ENCODE measurements around the gene GALNTL6.

GALNTL6 gene

GRCh38 chr4:172497321-172497720, 684.1 kb downstream of the GALNTL6 start:
- Mint-ChIP-seq H3K36me3 (no peaks in the 10 kb centered on the region), H3K4me1 (no peaks in the 10 kb centered on the region), H3K4me3 (no peak overlapping the region), H3K27ac (no peak overlapping the region), H3K27me3 (no peaks in the 10 kb centered on the region), H3K9me3 (no peaks in the 10 kb centered on the region)

GRCh38 chr4:172514011-172514410, 700.8 kb downstream of the GALNTL6 start:
- no peaks in the 10 kb centered on the region for H3K36me3 Mint-ChIP-seq
- no peaks in the 10 kb centered on the region for H3K27me3 Mint-ChIP-seq
- H3K4me1 Mint-ChIP-seq: no peaks in the 10 kb centered on the region
- H3K9me3 Mint-ChIP-seq: peaks cover 6% of the 10 kb centered on the region
- H3K27ac Mint-ChIP-seq: no peak overlapping the region
- H3K4me3 Mint-ChIP-seq: no peak overlapping the region

- Mint-ChIP-seq H3K27me3 (no peaks in the 10 kb centered on the region), H3K27ac (no peak overlapping the region), H3K4me3 (no peak overlapping the region), H3K9me3 (peaks cover 6% of the 10 kb centered on the region), H3K36me3 (no peaks in the 10 kb centered on the region), H3K4me1 (no peaks in the 10 kb centered on the region)
Observed at GRCh38 chr4:172514801-172515200, 701.6 kb downstream of the GALNTL6 start.

- Mint-ChIP-seq H3K9me3 (peaks cover 6% of the 10 kb centered on the region), H3K36me3 (no peaks in the 10 kb centered on the region), H3K27ac (no peak overlapping the region), H3K4me3 (no peak overlapping the region), H3K27me3 (no peaks in the 10 kb centered on the region), H3K4me1 (no peaks in the 10 kb centered on the region)
Observed at GRCh38 chr4:172515266-172515879, 702.2 kb downstream of the GALNTL6 start.

- H3K27ac Mint-ChIP-seq: no peak overlapping the region
- H3K27me3 Mint-ChIP-seq: no peaks in the 10 kb centered on the region
- no peaks in the 10 kb centered on the region for H3K4me1 Mint-ChIP-seq
- H3K9me3 Mint-ChIP-seq: peaks cover 6% of the 10 kb centered on the region
- no peaks in the 10 kb centered on the region for H3K36me3 Mint-ChIP-seq
- H3K4me3 Mint-ChIP-seq: no peak overlapping the region
Observed at GRCh38 chr4:172517391-172517790, 704.2 kb downstream of the GALNTL6 start.

GRCh38 chr4:172521248-172521647, 708.0 kb downstream of the GALNTL6 start:
- no peaks in the 10 kb centered on the region for H3K27me3 Mint-ChIP-seq
- no peaks in the 10 kb centered on the region for H3K36me3 Mint-ChIP-seq
- H3K27ac Mint-ChIP-seq: no peak overlapping the region
- H3K4me1 Mint-ChIP-seq: no peaks in the 10 kb centered on the region
- H3K9me3 Mint-ChIP-seq: no peaks in the 10 kb centered on the region
- H3K4me3 Mint-ChIP-seq: no peak overlapping the region

- Mint-ChIP-seq H3K4me1 (no peaks in the 10 kb centered on the region), H3K27ac (no peak overlapping the region), H3K27me3 (no peaks in the 10 kb centered on the region), H3K9me3 (no peaks in the 10 kb centered on the region), H3K36me3 (no peaks in the 10 kb centered on the region), H3K4me3 (no peak overlapping the region)
Observed at GRCh38 chr4:172521680-172522079, 708.5 kb downstream of the GALNTL6 start.

GRCh38 chr4:172543249-172543648, 730.0 kb downstream of the GALNTL6 start:
- no peaks in the 10 kb centered on the region for H3K27me3 Mint-ChIP-seq
- H3K27ac Mint-ChIP-seq: no peak overlapping the region
- H3K9me3 Mint-ChIP-seq: no peaks in the 10 kb centered on the region
- no peaks in the 10 kb centered on the region for H3K36me3 Mint-ChIP-seq
- H3K4me3 Mint-ChIP-seq: no peak overlapping the region
- no peaks in the 10 kb centered on the region for H3K4me1 Mint-ChIP-seq

- no peaks in the 10 kb centered on the region for H3K4me1 Mint-ChIP-seq
Observed at GRCh38 chr4:172546782-172547181, 733.6 kb downstream of the GALNTL6 start.

GRCh38 chr4:172547724-172548123, 734.5 kb downstream of the GALNTL6 start:
- Mint-ChIP-seq H3K36me3 (no peaks in the 10 kb centered on the region), H3K4me3 (no peak overlapping the region), H3K27me3 (no peaks in the 10 kb centered on the region), H3K9me3 (no peaks in the 10 kb centered on the region), H3K4me1 (no peaks in the 10 kb centered on the region), H3K27ac (no peak overlapping the region)

More at GRCh38 chr4:172546782-172547181, 733.6 kb downstream of the GALNTL6 start:
- no peak overlapping the region for H3K27ac Mint-ChIP-seq
- H3K4me3 Mint-ChIP-seq: no peak overlapping the region
- no peaks in the 10 kb centered on the region for H3K9me3 Mint-ChIP-seq
- H3K36me3 Mint-ChIP-seq: no peaks in the 10 kb centered on the region
- H3K27me3 Mint-ChIP-seq: no peaks in the 10 kb centered on the region

GRCh38 chr4:172553216-172553615, 740.0 kb downstream of the GALNTL6 start:
- H3K9me3 Mint-ChIP-seq: peaks cover 14% of the 10 kb centered on the region
- no peak overlapping the region for H3K27ac Mint-ChIP-seq
- H3K4me3 Mint-ChIP-seq: no peak overlapping the region
- H3K36me3 Mint-ChIP-seq: no peaks in the 10 kb centered on the region
- H3K27me3 Mint-ChIP-seq: no peaks in the 10 kb centered on the region
- H3K4me1 Mint-ChIP-seq: no peaks in the 10 kb centered on the region

GRCh38 chr4:172554588-172554987, 741.4 kb downstream of the GALNTL6 start:
- Mint-ChIP-seq H3K4me3 (no peak overlapping the region), H3K27me3 (no peaks in the 10 kb centered on the region), H3K36me3 (no peaks in the 10 kb centered on the region), H3K4me1 (no peaks in the 10 kb centered on the region), H3K27ac (no peak overlapping the region), H3K9me3 (peaks cover 17% of the 10 kb centered on the region)

- Mint-ChIP-seq H3K36me3 (no peaks in the 10 kb centered on the region), H3K9me3 (peaks cover 21% of the 10 kb centered on the region), H3K4me3 (no peak overlapping the region), H3K27me3 (no peaks in the 10 kb centered on the region), H3K27ac (no peak overlapping the region), H3K4me1 (no peaks in the 10 kb centered on the region)
Observed at GRCh38 chr4:172555725-172556124, 742.5 kb downstream of the GALNTL6 start.

GRCh38 chr4:172573899-172574298, 760.7 kb downstream of the GALNTL6 start:
- Mint-ChIP-seq H3K4me3 (no peak overlapping the region), H3K4me1 (no peaks in the 10 kb centered on the region), H3K27ac (no peak overlapping the region), H3K36me3 (no peaks in the 10 kb centered on the region), H3K9me3 (peaks cover 10% of the 10 kb centered on the region), H3K27me3 (no peaks in the 10 kb centered on the region)

GRCh38 chr4:172578712-172579111, 765.5 kb downstream of the GALNTL6 start:
- no peaks in the 10 kb centered on the region for H3K27me3 Mint-ChIP-seq
- no peaks in the 10 kb centered on the region for H3K36me3 Mint-ChIP-seq
- H3K27ac Mint-ChIP-seq: no peak overlapping the region
- H3K4me1 Mint-ChIP-seq: no peaks in the 10 kb centered on the region
- no peak overlapping the region for H3K4me3 Mint-ChIP-seq
- H3K9me3 Mint-ChIP-seq: no peaks in the 10 kb centered on the region

GRCh38 chr4:172584816-172585215, 771.6 kb downstream of the GALNTL6 start:
- H3K4me3 Mint-ChIP-seq: no peak overlapping the region
- H3K27me3 Mint-ChIP-seq: no peaks in the 10 kb centered on the region
- peaks cover 10% of the 10 kb centered on the region for H3K9me3 Mint-ChIP-seq
- no peaks in the 10 kb centered on the region for H3K36me3 Mint-ChIP-seq
- H3K4me1 Mint-ChIP-seq: no peaks in the 10 kb centered on the region
- H3K27ac Mint-ChIP-seq: no peak overlapping the region

- H3K4me3 Mint-ChIP-seq: no peak overlapping the region
- no peaks in the 10 kb centered on the region for H3K9me3 Mint-ChIP-seq
- H3K27ac Mint-ChIP-seq: no peak overlapping the region
- H3K27me3 Mint-ChIP-seq: no peaks in the 10 kb centered on the region
- H3K36me3 Mint-ChIP-seq: no peaks in the 10 kb centered on the region
- no peaks in the 10 kb centered on the region for H3K4me1 Mint-ChIP-seq
Observed at GRCh38 chr4:172596206-172596605, 783.0 kb downstream of the GALNTL6 start.

All from activated naive CD4-positive, alpha-beta T cell treated with anti-CD3 and anti-CD28 coated beads, Interleukin-2, amount 50 U/mL, for 24 hours (primary cell).